ENCODE data around the gene AADACL4. TPM values are rescaled to one million over a fixed set of nuclear protein-coding genes. Genes with fewer than 3 reads are reported as not detected.

AADACL4 gene
- total and polyA plus RNA-seq, 10 donors: 0.04 to 0.32 (median 0.26) TPM; not detected in 6

DNA sequence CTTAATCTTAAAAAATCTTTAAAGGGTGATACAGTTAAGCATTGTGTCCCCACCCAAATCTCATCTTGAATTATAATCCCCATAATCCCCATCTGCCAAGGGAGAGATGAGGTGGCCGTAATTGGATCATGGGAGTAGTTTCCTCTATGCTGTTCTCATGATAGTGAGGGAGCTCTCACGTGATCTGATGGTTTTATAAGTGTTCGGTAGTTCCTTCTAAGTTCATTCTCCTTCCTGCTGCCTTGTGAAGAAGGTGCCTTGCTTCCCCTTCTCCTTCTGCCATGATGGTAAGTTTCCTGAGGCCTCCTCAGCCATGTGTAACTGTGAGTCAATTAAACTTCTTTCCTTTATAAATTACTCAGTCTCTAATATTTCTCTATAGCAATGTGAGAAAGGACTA, 36.6 kb upstream of the AADACL4 start:
- intact Hi-C loops (cut with DNase I; ENCODE audit: low total_unique reads): no loop called here
- peaks cover 0 to 12% (median 0%) of the 10 kb centered on the region in 8 donors for H3K9me3 ChIP-seq
- DNase-seq: no peak
- no peak overlapping the region for H3K27ac ChIP-seq
- H3K27me3 ChIP-seq (replicated peaks in 1 of 7): no peaks in the 10 kb centered on the region
- H3K36me3 ChIP-seq: peaks cover 0 to 12% (median 0%) of the 10 kb centered on the region in 6 donors
- WGBS, 5 donors: 77 to 89% (median 84%) methylated on average over 3 of the region's 3 CpGs
- H3K4me3 ChIP-seq: no peak overlapping the region
- peaks cover 16 to 48% (median 29%) of the 10 kb centered on the region in 6 donors for H3K4me1 ChIP-seq
- no peak for TF ChIP-seq POLR2A (IDR thresholded peaks at IDR 0.05)
- TF ChIP-seq, protein P1, sequence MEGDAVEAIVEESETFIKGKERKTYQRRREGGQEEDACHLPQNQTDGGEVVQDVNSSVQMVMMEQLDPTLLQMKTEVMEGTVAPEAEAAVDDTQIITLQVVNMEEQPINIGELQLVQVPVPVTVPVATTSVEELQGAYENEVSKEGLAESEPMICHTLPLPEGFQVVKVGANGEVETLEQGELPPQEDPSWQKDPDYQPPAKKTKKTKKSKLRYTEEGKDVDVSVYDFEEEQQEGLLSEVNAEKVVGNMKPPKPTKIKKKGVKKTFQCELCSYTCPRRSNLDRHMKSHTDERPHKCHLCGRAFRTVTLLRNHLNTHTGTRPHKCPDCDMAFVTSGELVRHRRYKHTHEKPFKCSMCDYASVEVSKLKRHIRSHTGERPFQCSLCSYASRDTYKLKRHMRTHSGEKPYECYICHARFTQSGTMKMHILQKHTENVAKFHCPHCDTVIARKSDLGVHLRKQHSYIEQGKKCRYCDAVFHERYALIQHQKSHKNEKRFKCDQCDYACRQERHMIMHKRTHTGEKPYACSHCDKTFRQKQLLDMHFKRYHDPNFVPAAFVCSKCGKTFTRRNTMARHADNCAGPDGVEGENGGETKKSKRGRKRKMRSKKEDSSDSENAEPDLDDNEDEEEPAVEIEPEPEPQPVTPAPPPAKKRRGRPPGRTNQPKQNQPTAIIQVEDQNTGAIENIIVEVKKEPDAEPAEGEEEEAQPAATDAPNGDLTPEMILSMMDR (IDR thresholded peaks at IDR 0.05 in 8 of 11, conservative IDR thresholded peaks at IDR 0.05 in 3 of 11): no peak

- DNase-seq: no peak
- WGBS, 5 donors: 86 to 93% (median 88%) methylated on average over 4 to 5 of the region's 5 CpGs
- TF ChIP-seq POLR2AphosphoS5 (IDR thresholded peaks at IDR 0.05) (no peak), POLR2A (IDR thresholded peaks at IDR 0.05) (no peak)
- TF ChIP-seq, protein P1 (IDR thresholded peaks at IDR 0.05 in 8 of 11, conservative IDR thresholded peaks at IDR 0.05 in 3 of 11): no peak
- Histone ChIP-seq H3K4me1 (peaks cover 9 to 43% (median 18%) of the 10 kb centered on the region in 6 donors), H3K4me3 (no peak overlapping the region), H3K27ac (no peak overlapping the region), H3K36me3 (peaks cover 0 to 12% (median 0%) of the 10 kb centered on the region in 6 donors), H3K27me3 (replicated peaks in 1 of 7) (no peaks in the 10 kb centered on the region), H3K9me3 (peaks cover 0 to 12% (median 0%) of the 10 kb centered on the region in 8 donors)
- intact Hi-C loops (cut with DNase I; ENCODE audit: low total_unique reads): no loop called here
Observed at GRCh38 chr1:12608311-12608957, 35.5 kb upstream of the AADACL4 start.

DNA sequence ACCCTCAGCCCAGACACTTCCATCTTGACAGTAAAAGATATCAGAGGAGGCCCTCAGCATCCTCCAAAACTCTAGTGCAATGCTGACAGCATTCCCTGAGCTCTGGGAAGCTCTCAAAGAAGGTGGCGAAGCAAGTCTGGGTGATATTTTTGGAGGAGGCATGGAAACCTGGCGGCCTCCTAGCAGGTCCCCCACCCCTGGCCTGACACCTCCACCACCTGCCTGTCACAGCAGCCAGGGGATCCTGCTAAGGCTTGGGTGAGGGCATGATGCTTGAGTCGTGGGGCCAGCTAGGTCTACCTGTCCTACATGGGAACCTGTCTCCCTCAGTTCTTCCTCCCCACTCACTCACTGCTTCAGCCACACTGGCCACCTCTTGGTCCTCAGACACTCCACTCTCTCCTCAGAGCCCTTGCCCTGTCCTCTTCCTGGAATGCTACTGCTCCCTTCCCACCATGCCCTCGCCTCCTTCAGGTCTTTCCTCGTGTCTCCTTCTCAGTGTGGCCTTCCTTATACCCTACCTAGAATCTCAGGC, 34.3 kb upstream of the AADACL4 start:
- no peak for DNase-seq
- Histone ChIP-seq H3K4me3 (no peak overlapping the region), H3K9me3 (peaks cover 0 to 12% (median 0%) of the 10 kb centered on the region in 8 donors), H3K36me3 (peaks cover 0 to 12% (median 0%) of the 10 kb centered on the region in 6 donors), H3K27me3 (replicated peaks in 1 of 7) (no peaks in the 10 kb centered on the region), H3K4me1 (peaks cover 5 to 42% (median 12%) of the 10 kb centered on the region in 6 donors), H3K27ac (no peak overlapping the region)
- intact Hi-C loops (cut with DNase I; ENCODE audit: low total_unique reads): loop anchor here (10.0 kb wide), 1 partner anchor 205 kb away; no protein-coding TSS in a partner anchor
- TF ChIP-seq, protein P1 (IDR thresholded peaks at IDR 0.05 in 8 of 11, conservative IDR thresholded peaks at IDR 0.05 in 3 of 11): no peak
- 72 to 93% (median 72%) methylated on average over 4 to 5 of the region's 5 CpGs for WGBS, 5 donors

GRCh38 chr1:12610305-12610935, 33.5 kb upstream of the AADACL4 start:
- intact Hi-C loops (cut with DNase I; ENCODE audit: low total_unique reads): loop anchor here (10.0 kb wide), 1 partner anchor 206 kb away; no protein-coding TSS in a partner anchor

More at GRCh38 chr1:12610305-12610935, 33.5 kb upstream of the AADACL4 start:
- Histone ChIP-seq H3K4me1 (peaks cover 7 to 42% (median 14%) of the 10 kb centered on the region in 6 donors), H3K4me3 (no peak overlapping the region), H3K27ac (no peak overlapping the region), H3K36me3 (peaks cover 0 to 12% (median 0%) of the 10 kb centered on the region in 6 donors), H3K9me3 (peaks cover 0 to 12% (median 0%) of the 10 kb centered on the region in 8 donors), H3K27me3 (replicated peaks in 1 of 7) (peaks cover 0 to 5% (median 0%) of the 10 kb centered on the region in 7 donors)
- 85 to 93% (median 88%) methylated on average over 7 of the region's 7 CpGs for WGBS, 5 donors
- DNase-seq: no peak
- no peak for TF ChIP-seq POLR2AphosphoS5 (IDR thresholded peaks at IDR 0.05)
- TF ChIP-seq, protein P1 (IDR thresholded peaks at IDR 0.05 in 8 of 11, conservative IDR thresholded peaks at IDR 0.05 in 3 of 11): no peak
- TF ChIP-seq POLR2A (IDR thresholded peaks at IDR 0.05): no peak

Measured in spleen (tissue), 11 donors.